PFSK-1 (cell line): ENCODE data around the gene GNG13.

Source experiments
- FOXP2 ChIP-seq: optimal IDR thresholded peaks from 2 replicates; pipeline ENCODE3; 2011; ENCODE audit warnings: borderline replicate concordance, control low read depth, inconsistent platforms; ENCODE audit not compliant: insufficient read depth; ENCODE audit errors: extremely low read length, extremely low read depth
- POLR2AphosphoS5 ChIP-seq: IDR thresholded peaks from 2 replicates; pipeline ENCODE4 v1.6.1; 2012; ENCODE audit warnings: low read depth, mild to moderate bottlenecking, control low read depth, low read length, moderate library complexity
- SIN3A ChIP-seq: IDR thresholded peaks from 2 replicates; pipeline ENCODE4 v1.6.1; 2012; ENCODE audit warnings: mild to moderate bottlenecking, low read length, moderate library complexity, borderline replicate concordance; ENCODE audit not compliant: insufficient read depth
- TAF1 ChIP-seq: IDR thresholded peaks from 2 replicates; pipeline ENCODE4 v1.6.1; 2012; ENCODE audit warnings: low read length, control low read depth, borderline replicate concordance; ENCODE audit not compliant: insufficient read depth
- TF ChIP-seq, protein P1 (sequence below), 2 experiments: IDR thresholded peaks; 2 replicates each; pipeline versions ENCODE4 v1.6.1 to v1.8.0; 2011 to 2012; ENCODE audit warnings: low read depth in 2 of 2, low read length in 2 of 2, control low read depth in 1 of 2, inconsistent platforms in 1 of 2, mild to moderate bottlenecking in 1 of 2, moderate library complexity in 1 of 2; ENCODE audit not compliant: insufficient read depth in 1 of 2

GNG13 gene

DNA sequence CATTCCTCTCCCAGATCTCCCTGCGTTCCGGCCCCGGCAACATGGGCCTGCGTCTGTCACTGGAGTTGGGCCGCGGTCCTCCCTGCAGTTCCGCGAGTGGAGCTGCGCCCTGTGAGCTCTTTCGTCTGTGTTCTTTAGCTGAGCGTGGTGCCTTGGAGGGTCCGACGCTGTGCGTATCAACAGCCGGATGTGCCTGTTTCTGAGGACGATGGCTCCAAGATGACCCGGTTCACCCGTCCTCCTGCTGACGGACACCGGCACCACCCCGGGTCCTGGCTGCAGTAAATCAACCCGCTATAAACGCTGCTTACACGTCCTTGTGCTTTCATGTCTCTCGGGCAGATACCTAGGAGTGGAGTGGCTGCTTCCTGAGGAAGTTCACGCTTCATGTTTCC, 44.8 kb upstream of the GNG13 start:
- TF ChIP-seq POLR2AphosphoS5 = no peak
- TF ChIP-seq, protein P1, sequence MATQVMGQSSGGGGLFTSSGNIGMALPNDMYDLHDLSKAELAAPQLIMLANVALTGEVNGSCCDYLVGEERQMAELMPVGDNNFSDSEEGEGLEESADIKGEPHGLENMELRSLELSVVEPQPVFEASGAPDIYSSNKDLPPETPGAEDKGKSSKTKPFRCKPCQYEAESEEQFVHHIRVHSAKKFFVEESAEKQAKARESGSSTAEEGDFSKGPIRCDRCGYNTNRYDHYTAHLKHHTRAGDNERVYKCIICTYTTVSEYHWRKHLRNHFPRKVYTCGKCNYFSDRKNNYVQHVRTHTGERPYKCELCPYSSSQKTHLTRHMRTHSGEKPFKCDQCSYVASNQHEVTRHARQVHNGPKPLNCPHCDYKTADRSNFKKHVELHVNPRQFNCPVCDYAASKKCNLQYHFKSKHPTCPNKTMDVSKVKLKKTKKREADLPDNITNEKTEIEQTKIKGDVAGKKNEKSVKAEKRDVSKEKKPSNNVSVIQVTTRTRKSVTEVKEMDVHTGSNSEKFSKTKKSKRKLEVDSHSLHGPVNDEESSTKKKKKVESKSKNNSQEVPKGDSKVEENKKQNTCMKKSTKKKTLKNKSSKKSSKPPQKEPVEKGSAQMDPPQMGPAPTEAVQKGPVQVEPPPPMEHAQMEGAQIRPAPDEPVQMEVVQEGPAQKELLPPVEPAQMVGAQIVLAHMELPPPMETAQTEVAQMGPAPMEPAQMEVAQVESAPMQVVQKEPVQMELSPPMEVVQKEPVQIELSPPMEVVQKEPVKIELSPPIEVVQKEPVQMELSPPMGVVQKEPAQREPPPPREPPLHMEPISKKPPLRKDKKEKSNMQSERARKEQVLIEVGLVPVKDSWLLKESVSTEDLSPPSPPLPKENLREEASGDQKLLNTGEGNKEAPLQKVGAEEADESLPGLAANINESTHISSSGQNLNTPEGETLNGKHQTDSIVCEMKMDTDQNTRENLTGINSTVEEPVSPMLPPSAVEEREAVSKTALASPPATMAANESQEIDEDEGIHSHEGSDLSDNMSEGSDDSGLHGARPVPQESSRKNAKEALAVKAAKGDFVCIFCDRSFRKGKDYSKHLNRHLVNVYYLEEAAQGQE (IDR thresholded peaks at IDR 0.05; ENCODE audit: insufficient read depth in 1 of 2, low read depth in 2 of 2, low read length in 2 of 2) = no peak
- no peak for TF ChIP-seq FOXP2
- no peak for TF ChIP-seq SIN3A
- no peak for TF ChIP-seq TAF1

DNA sequence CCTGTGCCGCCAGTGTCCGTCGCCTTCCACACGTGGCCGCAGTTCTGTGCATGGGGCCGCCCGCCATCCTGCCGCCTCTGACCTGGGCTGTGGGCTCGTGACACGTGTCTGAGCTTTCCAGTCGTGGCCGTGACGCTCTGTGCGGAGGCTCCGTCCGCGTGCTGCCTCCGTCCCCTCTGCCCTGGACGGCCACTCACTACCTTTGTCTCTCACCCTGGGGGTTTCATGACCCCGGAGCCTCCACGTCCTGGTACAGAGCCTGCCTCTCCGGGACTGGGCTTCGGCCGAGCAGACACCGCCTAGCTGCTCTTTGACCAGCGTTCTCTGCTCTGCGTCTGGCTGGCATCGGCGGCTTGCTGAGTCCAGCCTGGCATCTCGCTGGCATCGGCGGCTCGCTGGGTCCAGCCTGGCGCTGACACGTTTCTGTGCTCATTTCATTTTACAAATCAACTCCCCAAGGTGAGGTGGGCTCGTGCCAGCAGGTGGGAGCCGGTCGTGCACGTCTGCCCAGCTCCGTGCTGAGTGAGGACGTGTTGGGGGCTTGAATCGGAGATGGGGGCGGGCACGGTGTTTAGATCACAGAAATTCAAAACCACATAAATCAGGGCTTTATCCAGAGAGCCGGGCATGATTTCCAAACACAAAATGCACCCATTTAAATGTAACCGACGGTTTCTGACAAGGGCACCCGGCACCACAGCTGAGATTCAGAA, 44.3 kb upstream of the GNG13 start:
- TF ChIP-seq SIN3A = no peak
- TF ChIP-seq, protein P1 (IDR thresholded peaks at IDR 0.05; ENCODE audit: insufficient read depth in 1 of 2, low read depth in 2 of 2, low read length in 2 of 2) = no peak
- no peak for TF ChIP-seq TAF1
- no peak for TF ChIP-seq FOXP2
- no peak for TF ChIP-seq POLR2AphosphoS5

DNA sequence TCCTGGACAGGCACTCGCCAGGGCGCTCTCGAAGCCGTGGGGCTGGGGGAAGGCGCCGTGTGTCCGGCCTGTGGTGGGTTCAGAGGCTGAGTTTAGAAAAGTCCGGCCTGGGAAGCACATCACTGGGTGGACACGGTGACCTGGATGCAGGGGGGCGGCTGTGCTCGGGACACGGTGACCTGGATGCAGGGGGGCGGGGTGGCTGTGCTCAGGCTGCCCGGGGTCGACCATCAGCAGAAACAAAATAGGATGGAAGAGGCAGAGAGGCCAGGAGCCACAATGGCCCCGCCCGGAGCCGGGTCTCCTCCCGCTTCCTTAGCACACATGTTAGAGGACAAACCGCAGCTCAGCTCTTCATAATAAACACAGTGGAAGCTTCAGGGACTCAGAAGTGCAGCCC, 43.2 kb upstream of the GNG13 start:
- no peak for TF ChIP-seq SIN3A
- no peak for TF ChIP-seq POLR2AphosphoS5
- TF ChIP-seq, protein P1 (IDR thresholded peaks at IDR 0.05; ENCODE audit: insufficient read depth in 1 of 2, low read depth in 2 of 2, low read length in 2 of 2) = no peak
- TF ChIP-seq TAF1 = no peak
- TF ChIP-seq FOXP2 = no peak

DNA sequence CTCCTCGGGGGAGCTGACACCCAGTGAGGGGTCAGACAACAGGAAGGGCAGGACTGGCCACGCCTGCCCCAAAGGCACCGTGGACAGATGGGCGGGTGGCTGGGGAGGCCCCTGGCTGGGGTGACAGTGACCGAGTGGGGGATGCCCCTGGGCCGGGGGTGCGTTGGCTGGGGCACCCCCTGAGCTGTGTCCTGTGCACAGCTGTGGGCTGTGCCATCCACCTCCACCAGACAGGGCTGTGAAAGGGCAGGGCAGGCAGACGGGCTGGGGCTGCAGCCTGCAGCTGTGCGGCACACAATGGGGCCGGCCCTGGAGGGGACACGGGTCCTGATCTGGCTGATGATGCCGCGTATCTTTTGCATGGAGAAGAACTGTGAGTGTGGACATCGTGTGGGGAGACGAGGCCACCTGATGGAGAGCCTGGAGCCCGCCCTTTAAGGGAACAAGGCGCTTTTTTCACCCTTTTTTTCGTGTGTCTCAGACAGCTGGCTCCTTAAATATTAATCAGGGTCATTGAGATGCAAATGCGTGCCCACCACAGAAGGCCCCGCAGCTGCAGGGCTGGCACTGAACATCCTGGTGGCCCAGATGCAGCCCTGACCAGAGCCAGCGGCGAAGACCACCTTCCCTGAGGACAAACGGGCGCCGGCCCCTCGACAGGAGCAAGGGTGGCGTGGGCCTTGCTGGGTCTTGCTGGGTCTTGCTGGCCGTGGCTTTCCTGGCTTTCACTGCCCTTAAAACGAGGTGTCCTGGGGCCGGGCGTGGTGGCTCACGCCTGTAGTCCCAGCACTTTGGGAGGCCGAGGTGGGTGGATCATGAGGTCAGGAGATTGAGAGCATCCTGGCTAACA, 42.4 kb upstream of the GNG13 start:
- no peak for TF ChIP-seq TAF1
- TF ChIP-seq POLR2AphosphoS5 = no peak
- TF ChIP-seq FOXP2 = no peak
- TF ChIP-seq, protein P1 (IDR thresholded peaks at IDR 0.05; ENCODE audit: insufficient read depth in 1 of 2, low read depth in 2 of 2, low read length in 2 of 2) = no peak
- TF ChIP-seq SIN3A = no peak
